NCI-H2107 (cell line): ENCODE results near the gene MGAM2.
"Not testable (repeated sequence)": the region's sequence is repeated elsewhere in the genome, so short reads cannot be mapped to it uniquely, and the experiment has no call there.

ENCODE experiments used
- DNase-seq: peaks from one replicate; lab custom pipeline; 2025; lab: John Stamatoyannopoulos, UW

MGAM2 gene

GRCh38 chr7:142111499-142111898 lies at the start of gene MGAM2:
MGAM2 (plus strand) TSS chr7:142111718; CDS start chr7:142116874, 5,156 bp downstream.
- DNase-seq, result no peak

- DNase-seq, result no peak
Observed at GRCh38 chr7:142063551-142064442, 47.7 kb upstream of the MGAM2 start.

- no peak for DNase-seq
Observed at GRCh38 chr7:142066536-142066935, 45.0 kb upstream of the MGAM2 start.

GRCh38 chr7:142077762-142078161 lies 33.8 kb upstream of the MGAM2 start:
- no peak for DNase-seq

GRCh38 chr7:142083605-142084004 lies 27.9 kb upstream of the MGAM2 start:
- no peak for DNase-seq

- DNase-seq, result no peak
Observed at GRCh38 chr7:142085428-142085827, 26.1 kb upstream of the MGAM2 start.

- DNase-seq, result no peak
Observed at GRCh38 chr7:142088022-142088714, 23.4 kb upstream of the MGAM2 start.

GRCh38 chr7:142089035-142089434 lies 22.5 kb upstream of the MGAM2 start:
- no peak for DNase-seq

GRCh38 chr7:142091961-142092360 lies 19.6 kb upstream of the MGAM2 start:
- DNase-seq, result no peak

GRCh38 chr7:142094861-142095260 lies 16.7 kb upstream of the MGAM2 start:
- DNase-seq, result no peak

- no peak for DNase-seq
Observed at GRCh38 chr7:142097571-142097970, 13.9 kb upstream of the MGAM2 start.

- no peak for DNase-seq
Observed at GRCh38 chr7:142098004-142098403, 13.5 kb upstream of the MGAM2 start.

- not testable (repeated sequence) for DNase-seq
Observed at GRCh38 chr7:142099347-142099746, 12.2 kb upstream of the MGAM2 start.

- no peak for DNase-seq
Observed at GRCh38 chr7:142100634-142101033, 10.9 kb upstream of the MGAM2 start.

- not testable (repeated sequence) for DNase-seq
Observed at GRCh38 chr7:142101794-142102193, 9.7 kb upstream of the MGAM2 start.

- DNase-seq, result no peak
Observed at GRCh38 chr7:142104550-142105527, 6.7 kb upstream of the MGAM2 start.

GRCh38 chr7:142108728-142109505 lies 2.6 kb upstream of the MGAM2 start:
- no peak for DNase-seq

GRCh38 chr7:142110098-142110497 lies 1.4 kb upstream of the MGAM2 start:
- no peak for DNase-seq

- DNase-seq, result no peak
Observed at GRCh38 chr7:142110638-142111037, 880 bp upstream of the MGAM2 start.

GRCh38 chr7:142112086-142112485 lies 568 bp downstream of the MGAM2 start:
- no peak for DNase-seq

GRCh38 chr7:142114207-142114606 lies 2.7 kb downstream of the MGAM2 start:
- no peak for DNase-seq
